NCI-H526 (cell line): ENCODE results near the gene PCDHB12.
"Not testable (repeated sequence)": the region's sequence is repeated elsewhere in the genome, so short reads cannot be mapped to it uniquely, and the experiment has no call there.

Experiments used
- DNase-seq, 2 experiments: peaks; one replicate each; lab custom pipeline; 2025; lab: John Stamatoyannopoulos, UW

PCDHB12 gene

GRCh38 chr5:141208478-141208877 is at the start of gene PCDHB12:
PCDHB12 (plus strand) TSS chr5:141208719; CDS start chr5:141208908, 189 bp downstream.
- peak; percentile 23 to 45 for DNase-seq

DNA sequence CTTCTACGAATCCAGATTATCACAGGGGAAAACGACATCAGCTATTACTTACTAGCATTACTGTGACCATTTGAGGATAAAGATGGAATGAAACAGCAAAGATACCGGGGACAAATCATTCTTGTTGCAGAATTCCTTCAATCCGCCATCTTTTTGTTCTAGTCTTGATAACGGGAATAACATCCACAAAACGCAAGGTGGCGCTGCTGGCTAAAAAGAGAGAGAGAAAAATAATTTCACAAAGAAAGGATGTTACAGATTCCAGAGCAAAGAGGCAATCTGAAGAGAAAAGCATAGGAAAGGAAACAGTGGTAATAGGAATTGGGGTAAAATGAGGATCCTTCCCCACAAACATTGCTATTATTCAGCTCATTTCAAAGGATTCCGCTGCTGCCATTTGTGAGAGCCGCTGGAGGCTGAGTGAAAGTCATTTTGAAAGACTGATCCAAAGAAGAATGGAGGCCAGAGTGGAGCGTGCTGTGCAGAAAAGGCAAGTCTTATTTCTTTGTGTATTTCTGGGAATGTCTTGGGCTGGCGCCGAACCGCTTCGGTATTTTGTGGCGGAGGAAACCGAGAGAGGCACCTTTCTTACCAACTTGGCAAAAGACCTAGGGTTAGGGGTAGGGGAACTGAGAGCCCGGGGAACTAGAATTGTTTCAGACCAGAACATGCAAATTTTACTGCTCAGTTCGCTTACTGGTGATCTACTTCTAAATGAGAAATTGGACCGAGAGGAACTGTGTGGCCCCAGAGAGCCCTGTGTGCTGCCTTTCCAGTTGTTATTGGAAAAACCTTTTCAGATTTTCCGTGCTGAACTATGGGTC is 35.9 kb upstream of the PCDHB12 start, which contains the start of gene PCDHB7:
Gene PCDHB7 (plus strand): TSS at position 264 of the 824 bp plus-strand sequence. CDS start 192 bp downstream, at position 456.
- DNase-seq, result peak; percentile 13 to 63

- DNase-seq, result not testable (repeated sequence)
Observed at GRCh38 chr5:141174291-141175104, 34.0 kb upstream of the PCDHB12 start.

- no peak for DNase-seq
Observed at GRCh38 chr5:141175933-141176332, 32.6 kb upstream of the PCDHB12 start.

DNA sequence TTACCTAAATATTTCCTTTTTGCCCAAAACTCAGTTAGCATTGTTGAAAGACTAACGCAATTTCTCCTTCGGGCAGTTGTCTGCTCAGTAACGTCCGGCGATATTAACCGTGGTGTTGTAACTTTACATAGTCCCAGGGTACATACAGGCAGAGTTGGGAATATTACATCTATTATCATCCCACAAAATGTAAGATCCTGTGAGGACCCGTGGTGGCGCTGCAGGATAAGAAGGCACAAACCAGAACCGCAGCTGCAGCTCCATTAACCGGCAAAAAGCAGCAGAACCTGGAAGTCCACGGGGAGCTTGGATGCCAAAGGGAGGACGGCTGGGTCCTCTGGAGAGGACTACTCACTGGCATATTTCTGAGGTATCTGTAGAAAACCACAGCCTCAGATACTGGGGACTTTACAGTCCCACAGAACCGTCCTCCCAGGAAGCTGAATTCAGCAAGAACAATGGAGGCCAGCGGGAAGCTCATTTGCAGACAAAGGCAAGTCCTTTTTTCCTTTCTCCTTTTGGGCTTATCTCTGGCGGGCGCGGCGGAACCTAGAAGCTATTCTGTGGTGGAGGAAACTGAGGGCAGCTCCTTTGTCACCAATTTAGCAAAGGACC is 30.8 kb upstream of the PCDHB12 start, which contains the start of gene PCDHB8:
Gene PCDHB8 (plus strand): TSS at position 214 of the 615 bp plus-strand sequence. CDS start 245 bp downstream, at position 459.
- peak in 1 of 2 experiments; percentile 64 for DNase-seq

- DNase-seq, result not testable (repeated sequence)
Observed at GRCh38 chr5:141179371-141179770, 29.1 kb upstream of the PCDHB12 start.

- not testable (repeated sequence) for DNase-seq
Observed at GRCh38 chr5:141179876-141180275, 28.6 kb upstream of the PCDHB12 start.

- no peak for DNase-seq
Observed at GRCh38 chr5:141180313-141180712, 28.2 kb upstream of the PCDHB12 start.

DNA sequence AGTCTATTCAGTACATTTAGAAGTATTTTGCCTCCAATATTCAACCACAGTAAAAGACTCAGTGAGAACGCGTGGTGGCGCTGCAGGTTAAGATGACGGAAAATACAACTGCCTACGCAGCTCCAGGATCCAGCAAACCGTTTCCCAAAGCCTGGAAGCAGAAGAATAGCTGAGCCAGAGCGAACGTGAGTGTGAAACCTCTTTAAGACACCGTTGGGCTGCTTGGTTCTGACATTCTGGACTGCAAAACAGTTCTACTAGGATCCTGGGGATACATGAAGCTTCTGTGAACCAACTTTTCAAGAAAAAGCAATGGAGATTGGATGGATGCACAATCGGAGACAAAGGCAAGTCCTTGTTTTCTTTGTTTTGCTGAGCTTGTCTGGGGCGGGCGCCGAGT is 26.3 kb upstream of the PCDHB12 start, which contains the start of gene PCDHB16:
Gene PCDHB16 (plus strand): TSS at position 140 of the 400 bp plus-strand sequence. CDS start 173 bp downstream, at position 313.
- DNase-seq, result peak; percentile 75 to 80

- DNase-seq, result not testable (repeated sequence)
Observed at GRCh38 chr5:141184117-141184855, 24.2 kb upstream of the PCDHB12 start.

- peak; percentile 8 to 46 for DNase-seq
Observed at GRCh38 chr5:141186897-141187512, 21.5 kb upstream of the PCDHB12 start, which contains the start of gene PCDHB9. PCDHB9 (plus strand) TSS chr5:141187161; CDS start chr5:141187319, 158 bp downstream.

DNA sequence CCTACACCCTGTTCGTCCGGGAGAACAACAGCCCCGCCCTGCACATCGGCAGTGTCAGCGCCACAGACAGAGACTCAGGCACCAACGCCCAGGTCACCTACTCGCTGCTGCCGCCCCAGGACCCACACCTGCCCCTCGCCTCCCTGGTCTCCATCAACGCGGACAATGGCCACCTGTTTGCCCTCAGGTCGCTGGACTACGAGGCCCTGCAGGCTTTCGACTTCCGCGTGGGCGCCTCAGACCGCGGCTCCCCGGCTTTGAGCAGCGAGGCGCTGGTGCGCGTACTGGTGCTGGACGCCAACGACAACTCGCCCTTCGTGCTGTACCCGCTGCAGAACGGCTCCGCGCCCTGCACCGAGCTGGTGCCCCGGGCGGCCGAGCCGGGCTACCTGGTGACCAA is 19.8 kb upstream of the PCDHB12 start:
- not testable (repeated sequence) for DNase-seq

DNA sequence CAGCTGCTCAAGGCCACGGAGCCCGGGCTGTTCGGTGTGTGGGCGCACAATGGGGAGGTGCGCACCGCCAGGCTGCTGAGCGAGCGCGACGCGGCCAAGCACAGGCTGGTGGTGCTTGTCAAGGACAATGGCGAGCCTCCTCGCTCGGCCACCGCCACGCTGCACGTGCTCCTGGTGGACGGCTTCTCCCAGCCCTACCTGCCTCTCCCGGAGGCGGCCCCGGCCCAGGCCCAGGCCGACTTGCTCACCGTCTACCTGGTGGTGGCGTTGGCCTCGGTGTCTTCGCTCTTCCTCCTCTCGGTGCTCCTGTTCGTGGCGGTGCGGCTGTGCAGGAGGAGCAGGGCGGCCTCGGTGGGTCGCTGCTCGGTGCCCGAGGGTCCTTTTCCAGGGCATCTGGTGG is 19.4 kb upstream of the PCDHB12 start:
- not testable (repeated sequence) for DNase-seq

GRCh38 chr5:141192110-141192725 is 16.3 kb upstream of the PCDHB12 start, which contains the start of gene PCDHB10:
PCDHB10 (plus strand) TSS chr5:141192353; CDS start chr5:141192553, 200 bp downstream.
- peak in 1 of 2 experiments; percentile 72 for DNase-seq

DNA sequence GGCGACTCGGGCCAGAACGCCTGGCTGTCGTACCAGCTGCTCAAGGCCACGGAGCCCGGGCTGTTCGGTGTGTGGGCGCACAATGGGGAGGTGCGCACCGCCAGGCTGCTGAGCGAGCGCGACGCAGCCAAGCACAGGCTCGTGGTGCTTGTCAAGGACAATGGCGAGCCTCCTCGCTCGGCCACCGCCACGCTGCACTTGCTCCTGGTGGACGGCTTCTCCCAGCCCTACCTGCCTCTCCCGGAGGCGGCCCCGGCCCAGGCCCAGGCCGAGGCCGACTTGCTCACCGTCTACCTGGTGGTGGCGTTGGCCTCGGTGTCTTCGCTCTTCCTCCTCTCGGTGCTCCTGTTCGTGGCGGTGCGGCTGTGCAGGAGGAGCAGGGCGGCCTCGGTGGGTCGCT is 14.2 kb upstream of the PCDHB12 start:
- DNase-seq, result not testable (repeated sequence)

- no peak for DNase-seq
Observed at GRCh38 chr5:141196363-141196762, 12.2 kb upstream of the PCDHB12 start.

- peak; percentile 41 to 72 for DNase-seq
Observed at GRCh38 chr5:141199359-141200235, 8.9 kb upstream of the PCDHB12 start, which contains the start of gene PCDHB11. PCDHB11 (plus strand) TSS chr5:141199627; CDS start chr5:141199775, 148 bp downstream.

- not testable (repeated sequence) for DNase-seq
Observed at GRCh38 chr5:141201126-141201525, 7.4 kb upstream of the PCDHB12 start.

- DNase-seq, result not testable (repeated sequence)
Observed at GRCh38 chr5:141201646-141202045, 6.9 kb upstream of the PCDHB12 start.
